Lung (tissue), 12 donors: ENCODE measurements around the gene TBC1D8. TPM values are rescaled to one million over a fixed set of nuclear protein-coding genes. Genes with fewer than 3 reads are reported as not detected.

Experiments used
- ATAC-seq: fragments of 200-7000 bp; cut with Tn5 transposase; one replicate; pipeline ENCODE4 v1.9.1; 2020; ENCODE audit warnings: moderate number of reproducible peaks; ENCODE audit not compliant: insufficient read depth, low FRiP score
- DNase-seq, 3 donors: peaks; one replicate each; pipeline ENCODE4 v3.0.0-alpha.2; 2013 to 2017
- H3K27ac ChIP-seq, 2 donors: one replicate each; pipeline ENCODE4 v1.5.1; 2013; ENCODE audit warnings: mild to moderate bottlenecking in 2 of 2, moderate library complexity in 2 of 2, control low read depth in 1 of 2, inconsistent platforms in 1 of 2, low read depth in 1 of 2, low read length in 1 of 2
- H3K27me3 ChIP-seq, 3 donors: one replicate each; pipeline ENCODE4 v1.5.1; 2013; ENCODE audit warnings: low read length in 2 of 3; ENCODE audit not compliant: control insufficient read depth in 3 of 3, insufficient read depth in 3 of 3
- H3K36me3 ChIP-seq, 4 donors: one replicate each; pipeline ENCODE4 v1.5.1; 2013; ENCODE audit warnings: low read length in 4 of 4, mild to moderate bottlenecking in 1 of 4, moderate library complexity in 1 of 4; ENCODE audit not compliant: control insufficient read depth in 4 of 4, insufficient read depth in 4 of 4
- H3K4me1 ChIP-seq, 5 donors: one replicate each; pipeline ENCODE4 v1.5.1; 2013; ENCODE audit warnings: low read length in 5 of 5, mild to moderate bottlenecking in 2 of 5, moderate library complexity in 1 of 5; ENCODE audit not compliant: control insufficient read depth in 5 of 5, insufficient read depth in 5 of 5
- H3K4me3 ChIP-seq: one replicate; pipeline ENCODE4 v1.5.1; 2013; ENCODE audit warnings: mild to moderate bottlenecking, control low read depth, moderate library complexity
- H3K9ac ChIP-seq, 2 donors: one replicate each; pipeline ENCODE4 v1.5.1; 2013; ENCODE audit warnings: low read length in 2 of 2, control low read depth in 1 of 2; ENCODE audit not compliant: insufficient read depth in 1 of 2
- H3K9me3 ChIP-seq, 4 donors: one replicate each; pipeline ENCODE4 v1.5.1; 2013; ENCODE audit warnings: low read length in 3 of 4, mild to moderate bottlenecking in 1 of 4, moderate library complexity in 1 of 4; ENCODE audit not compliant: control insufficient read depth in 4 of 4, insufficient read depth in 3 of 4
- CTCF ChIP-seq: IDR thresholded peaks from 2 replicates; pipeline ENCODE4 v1.5.1; 2012; ENCODE audit warnings: mild to moderate bottlenecking; ENCODE audit errors: control extremely low read depth, extremely low read depth
- WGBS, 2 donors: extraction: QIAGEN DNeasy Blood & Tissue Kit; methylation state at CpG; one replicate each; pipeline ENCODE4 v1.1.7; 2013; 5-methylcytosine and 5-hydroxymethylcytosine counted together
- polyA plus RNA-seq, 2 donors: library from polyadenylated mRNA; stranded (reverse); fragments of 200-250 nt; gene quantifications; one replicate each; pipeline ENCODE4 v1.2.1, GENCODE V29; 2013
- total RNA-seq, 2 donors: library from RNA; depleted of rRNA in 1 of 2; stranded (reverse); fragments of >200 nt in 1 of 2; gene quantifications; one replicate each; pipeline ENCODE4 v1.2.1, GENCODE V29; 2014 to 2021
- donor health status: control.
- donor health status: control.
- donor health status: Bipolar disorder and iron deficiency.
- donor health status: healthy.
- donor health status: DM: yes; HTN: yes; CAD: no.

TBC1D8 gene
- total and polyA plus RNA-seq, 4 donors, result 15.8 to 40.7 (median 29.7) TPM

- Histone ChIP-seq H3K27ac (no peak overlapping the region), H3K4me1 (no peaks in the 10 kb centered on the region), H3K4me3 (no peak overlapping the region), H3K27me3 (no peaks in the 10 kb centered on the region), H3K9ac (no peak overlapping the region), H3K9me3 (no peaks in the 10 kb centered on the region), H3K36me3 (peaks cover 10 to 31% (median 25%) of the 10 kb centered on the region in 4 donors)
- ATAC-seq (no peak), DNase-seq (no peak)
- TF ChIP-seq CTCF, result no peak
- 91 to 93% methylated on average over 16 of the region's 16 CpGs for WGBS, 2 donors
These were observed 129.0 kb downstream of the TBC1D8 start for GRCh38 chr2:101022221-101022620.

GRCh38 chr2:101018934-101019333 is 132.2 kb downstream of the TBC1D8 start:
- DNase-seq (no peak), ATAC-seq (no peak)
- H3K9me3 ChIP-seq, result no peaks in the 10 kb centered on the region
- H3K36me3 ChIP-seq, result peaks cover 17 to 32% (median 22%) of the 10 kb centered on the region in 4 donors
- H3K27me3 ChIP-seq, result no peaks in the 10 kb centered on the region
- H3K4me1 ChIP-seq, result no peaks in the 10 kb centered on the region
- 69 to 70% methylated on average over 8 of the region's 8 CpGs for WGBS, 2 donors
- H3K9ac ChIP-seq, result no peak overlapping the region
- TF ChIP-seq CTCF, result no peak
- H3K27ac ChIP-seq, result no peak overlapping the region
- no peak overlapping the region for H3K4me3 ChIP-seq

- no peak for DNase-seq
- no peak for ATAC-seq
- Histone ChIP-seq H3K9me3 (no peaks in the 10 kb centered on the region), H3K4me3 (no peak overlapping the region), H3K27me3 (no peaks in the 10 kb centered on the region), H3K36me3 (peaks cover 17 to 27% (median 23%) of the 10 kb centered on the region in 4 donors), H3K4me1 (peaks cover 0 to 2% (median 0%) of the 10 kb centered on the region in 5 donors), H3K9ac (no peak overlapping the region), H3K27ac (no peak overlapping the region)
- TF ChIP-seq CTCF, result no peak
- 92 to 96% methylated on average over 3 of the region's 3 CpGs for WGBS, 2 donors
These were observed 133.8 kb downstream of the TBC1D8 start for GRCh38 chr2:101017371-101017770.

- no peak overlapping the region for H3K9ac ChIP-seq
- ATAC-seq (no peak), DNase-seq (no peak)
- no peak overlapping the region for H3K27ac ChIP-seq
- H3K4me3 ChIP-seq, result no peak overlapping the region
- no peaks in the 10 kb centered on the region for H3K9me3 ChIP-seq
- peaks cover 9 to 21% (median 14%) of the 10 kb centered on the region in 4 donors for H3K36me3 ChIP-seq
- WGBS, 2 donors, result 95 to 97% methylated on average over 6 of the region's 6 CpGs
- H3K27me3 ChIP-seq, result no peaks in the 10 kb centered on the region
- peaks cover 0 to 2% (median 0%) of the 10 kb centered on the region in 5 donors for H3K4me1 ChIP-seq
- no peak for TF ChIP-seq CTCF
These were observed 136.8 kb downstream of the TBC1D8 start for GRCh38 chr2:101014264-101014857.
